Testis (tissue), 3 donors: ENCODE measurements around the gene RBM39. TPM values are rescaled to one million over a fixed set of nuclear protein-coding genes. Genes with fewer than 3 reads are reported as not detected.

Experiments used
- DNase-seq: peaks from one replicate; pipeline ENCODE4 v3.0.0-alpha.2; 2019
- H3K27ac ChIP-seq, 2 donors: fragments of 200-600 bp; sonication (generic); one replicate each; pipeline ENCODE4 v1.5.1; 2019
- H3K27me3 ChIP-seq: fragments of 200-600 bp; sonication (generic); one replicate; pipeline ENCODE4 v1.5.1; 2019
- H3K36me3 ChIP-seq: fragments of 200-600 bp; sonication (generic); one replicate; pipeline ENCODE4 v1.5.1; 2017; ENCODE audit warnings: low read depth; ENCODE audit errors: missing control alignments
- H3K4me1 ChIP-seq: fragments of 200-600 bp; sonication (generic); one replicate; pipeline ENCODE4 v1.5.1; 2019
- H3K4me3 ChIP-seq, 2 donors: fragments of 200-600 bp; sonication (generic); one replicate each; pipeline ENCODE4 v1.5.1; 2017 to 2019
- H3K9me3 ChIP-seq: fragments of 200-600 bp; sonication (generic); one replicate; pipeline ENCODE4 v1.5.1; 2017
- POLR2A ChIP-seq: fragments of 450-650 bp; IDR thresholded peaks from one replicate; pipeline ENCODE4 v1.6.1; 2017; ENCODE audit warnings: antibody characterized with exemption, mild to moderate bottlenecking, moderate library complexity
- WGBS, 2 donors: methylation state at CpG; one replicate each; pipeline ENCODE4 v1.1.5; 2018; 5-methylcytosine and 5-hydroxymethylcytosine counted together
- intact Hi-C: fragments of 100-400 bp; cut with DNase I; formaldehyde crosslinking; loops from one replicate; pipeline ENCODE4 v1.15.1; 2023; ENCODE audit warnings: low total_unique reads
- polyA plus RNA-seq: library from polyadenylated mRNA; stranded (reverse); fragments of 350-450 nt; fragmentation: Illumina TruSeq; extraction: RNeasy Lipid Tissue Mini Kit (QIAGEN cat#74804); gene quantifications from one replicate; pipeline ENCODE4 v1.2.3, GENCODE V29; 2014; ENCODE audit warnings: low read depth, low replicate concordance; ENCODE audit not compliant: insufficient read depth
- total RNA-seq, 2 donors: library from RNA; depleted of rRNA; stranded (reverse); fragments of >200 nt; gene quantifications; one replicate each; pipeline ENCODE4 v1.2.3, GENCODE V29; 2016
- TF ChIP-seq, protein P1 (sequence below), 3 experiments: fragments of 450-650 bp in 2 of 3; fragments of 200-600 bp in 1 of 3; sonication (generic) in 1 of 3; IDR thresholded peaks; one replicate each; pipeline ENCODE4 v1.5.1; 2016 to 2019; ENCODE audit warnings: antibody characterized with exemption in 3 of 3, mild to moderate bottlenecking in 2 of 3, moderate library complexity in 1 of 3

RBM39 gene
- total and polyA plus RNA-seq, 3 donors from 2014 or later, result 116 to 278 (median 273) TPM

DNA sequence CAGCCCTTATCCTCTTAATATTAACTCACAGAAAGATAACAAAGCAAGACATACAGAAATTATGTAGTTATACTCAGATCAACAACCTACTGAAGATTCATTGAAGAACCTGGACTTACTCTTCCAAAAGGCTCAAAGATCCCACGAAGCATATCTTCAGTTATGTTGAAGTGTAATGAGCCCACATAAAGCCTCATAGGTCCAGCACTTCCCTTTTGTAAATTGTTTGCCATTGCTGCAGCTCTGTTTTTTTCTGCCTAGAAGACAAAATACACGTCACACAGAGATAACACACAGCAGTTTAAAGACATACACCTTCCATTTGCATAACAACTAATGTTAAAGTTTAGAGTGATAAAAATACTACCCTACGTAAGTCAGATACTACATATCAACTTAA lies 20.4 kb downstream of the RBM39 start:
- no peak for DNase-seq
- no peak overlapping the region for H3K27ac ChIP-seq
- intact Hi-C loops, result no loop called here
- H3K9me3 ChIP-seq, result no peaks in the 10 kb centered on the region
- WGBS, 2 donors, result 58 to 74% methylated on average over 3 of the region's 3 CpGs
- H3K4me1 ChIP-seq, result no peaks in the 10 kb centered on the region
- no peaks in the 10 kb centered on the region for H3K27me3 ChIP-seq
- peaks cover 4% of the 10 kb centered on the region for H3K36me3 ChIP-seq
- no peak overlapping the region for H3K4me3 ChIP-seq
- TF ChIP-seq POLR2A, result no peak
- TF ChIP-seq, protein P1, sequence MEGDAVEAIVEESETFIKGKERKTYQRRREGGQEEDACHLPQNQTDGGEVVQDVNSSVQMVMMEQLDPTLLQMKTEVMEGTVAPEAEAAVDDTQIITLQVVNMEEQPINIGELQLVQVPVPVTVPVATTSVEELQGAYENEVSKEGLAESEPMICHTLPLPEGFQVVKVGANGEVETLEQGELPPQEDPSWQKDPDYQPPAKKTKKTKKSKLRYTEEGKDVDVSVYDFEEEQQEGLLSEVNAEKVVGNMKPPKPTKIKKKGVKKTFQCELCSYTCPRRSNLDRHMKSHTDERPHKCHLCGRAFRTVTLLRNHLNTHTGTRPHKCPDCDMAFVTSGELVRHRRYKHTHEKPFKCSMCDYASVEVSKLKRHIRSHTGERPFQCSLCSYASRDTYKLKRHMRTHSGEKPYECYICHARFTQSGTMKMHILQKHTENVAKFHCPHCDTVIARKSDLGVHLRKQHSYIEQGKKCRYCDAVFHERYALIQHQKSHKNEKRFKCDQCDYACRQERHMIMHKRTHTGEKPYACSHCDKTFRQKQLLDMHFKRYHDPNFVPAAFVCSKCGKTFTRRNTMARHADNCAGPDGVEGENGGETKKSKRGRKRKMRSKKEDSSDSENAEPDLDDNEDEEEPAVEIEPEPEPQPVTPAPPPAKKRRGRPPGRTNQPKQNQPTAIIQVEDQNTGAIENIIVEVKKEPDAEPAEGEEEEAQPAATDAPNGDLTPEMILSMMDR (IDR thresholded peaks at IDR 0.05), result no peak

DNA sequence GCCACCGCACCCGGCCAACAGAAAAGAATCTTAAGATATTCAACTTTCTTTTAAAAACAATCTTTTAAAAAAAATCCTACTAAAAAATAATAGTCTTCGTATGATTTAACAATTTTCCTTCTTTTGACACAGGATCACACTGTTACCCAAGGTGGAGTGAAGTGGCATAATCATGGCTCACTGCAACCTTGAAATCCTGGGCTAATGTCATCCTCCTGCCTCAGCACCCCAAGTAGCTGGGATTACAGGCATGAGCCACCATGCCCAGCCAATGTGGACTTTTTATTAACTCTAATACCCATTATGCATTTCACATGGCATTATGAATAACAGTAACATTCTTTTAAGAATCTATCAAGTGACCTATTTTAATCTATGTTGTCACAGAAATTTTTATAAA lies 20.8 kb downstream of the RBM39 start:
- no peaks in the 10 kb centered on the region for H3K9me3 ChIP-seq
- H3K27ac ChIP-seq, result no peak overlapping the region
- DNase-seq, result no peak
- 87 to 89% methylated on average over 3 of the region's 3 CpGs for WGBS, 2 donors
- no peak for TF ChIP-seq POLR2A
- TF ChIP-seq, protein P1 (IDR thresholded peaks at IDR 0.05), result no peak
- H3K4me1 ChIP-seq, result no peaks in the 10 kb centered on the region
- no peaks in the 10 kb centered on the region for H3K27me3 ChIP-seq
- intact Hi-C loops, result no loop called here
- no peak overlapping the region for H3K4me3 ChIP-seq
- peaks cover 4% of the 10 kb centered on the region for H3K36me3 ChIP-seq

GRCh38 chr20:35720165-35721123 lies 21.6 kb downstream of the RBM39 start:
- H3K27ac ChIP-seq, result no peak overlapping the region
- TF ChIP-seq, protein P1 (IDR thresholded peaks at IDR 0.05), result no peak
- TF ChIP-seq POLR2A, result no peak
- WGBS, 2 donors, result 90 to 93% methylated on average over 13 of the region's 13 CpGs

DNA sequence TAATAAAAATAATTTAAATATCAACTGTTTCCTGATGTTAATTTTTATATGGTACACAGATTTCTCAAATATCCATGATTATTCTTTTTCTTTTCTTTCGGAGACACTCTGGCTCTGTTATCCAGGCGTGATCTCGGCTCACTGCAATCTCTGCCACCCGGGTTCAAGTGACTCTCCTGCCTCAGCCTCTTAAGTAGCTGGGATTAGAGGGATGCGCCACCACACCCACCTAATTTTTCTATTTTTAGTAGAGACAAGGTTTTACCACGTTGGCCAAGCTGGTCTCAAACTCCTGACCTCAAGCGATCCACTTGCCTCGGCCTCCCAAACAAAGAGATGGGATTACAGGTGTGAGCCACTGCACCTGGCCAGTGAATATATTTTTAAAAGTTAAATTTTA lies 22.3 kb downstream of the RBM39 start:
- Histone ChIP-seq H3K4me1 (no peaks in the 10 kb centered on the region), H3K4me3 (no peak overlapping the region), H3K27ac (no peak overlapping the region), H3K36me3 (peaks cover 1% of the 10 kb centered on the region), H3K27me3 (no peaks in the 10 kb centered on the region), H3K9me3 (no peaks in the 10 kb centered on the region)
- no peak for TF ChIP-seq POLR2A
- TF ChIP-seq, protein P1 (IDR thresholded peaks at IDR 0.05), result no peak
- 70 to 87% methylated on average over 8 of the region's 8 CpGs for WGBS, 2 donors
- intact Hi-C loops, result no loop called here
- no peak for DNase-seq

More at GRCh38 chr20:35720165-35721123, 21.6 kb downstream of the RBM39 start:
- H3K4me1 ChIP-seq, result no peaks in the 10 kb centered on the region
- no peak for DNase-seq
- H3K4me3 ChIP-seq, result no peak overlapping the region
- intact Hi-C loops, result no loop called here
- peaks cover 4% of the 10 kb centered on the region for H3K36me3 ChIP-seq
- no peaks in the 10 kb centered on the region for H3K9me3 ChIP-seq
- no peaks in the 10 kb centered on the region for H3K27me3 ChIP-seq
